ENCODE measurements around the gene CCDC171. TPM values are rescaled to one million over a fixed set of nuclear protein-coding genes. Genes with fewer than 3 reads are reported as not detected.

The CCDC171 gene
- total RNA-seq, 2 experiments from 2014 or later, result 0.49 to 1.1 TPM

DNA sequence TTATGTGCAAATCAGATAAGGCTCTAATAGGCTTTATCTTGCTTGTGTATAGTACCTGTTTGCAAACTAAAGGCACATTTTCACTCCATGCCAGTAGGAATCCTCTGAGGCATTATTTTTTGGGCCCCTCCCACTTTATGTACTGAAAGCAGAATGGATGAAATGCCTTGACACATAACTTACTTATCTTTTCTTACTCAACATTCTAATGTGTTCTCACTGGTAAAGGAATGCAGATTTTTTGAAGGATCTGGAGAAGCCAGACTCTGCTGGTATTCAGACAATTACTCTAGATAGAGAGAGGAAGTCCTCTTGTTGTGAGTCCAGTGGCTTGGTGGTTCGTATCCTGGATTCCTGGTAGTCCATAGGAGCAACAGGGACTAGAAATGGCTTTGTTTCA, 336.7 kb downstream of the CCDC171 start:
- Mint-ChIP-seq H3K4me3 (no peak overlapping the region), H3K36me3 (ENCODE audit: low read depth) (no peaks in the 10 kb centered on the region), H3K9me3 (peaks cover 6% of the 10 kb centered on the region), H3K4me1 (ENCODE audit: low read depth) (no peaks in the 10 kb centered on the region), H3K27ac (no peak overlapping the region), H3K27me3 (no peaks in the 10 kb centered on the region)
- ChIA-PET CTCF (no interaction called here), POLR2A (no interaction called here)
- H3K36me3 ChIP-seq (ENCODE audit: insufficient read depth, low read length), result no peaks in the 10 kb centered on the region
- ATAC-seq (ENCODE audit: poor library complexity), result no peak
- H3K9me3 ChIP-seq (ENCODE audit: control insufficient read depth in 1 of 2, insufficient read depth in 1 of 2, low read length in 2 of 2), result no peaks in the 10 kb centered on the region
- H3K4me1 ChIP-seq (ENCODE audit: insufficient read depth, low read length), result no peaks in the 10 kb centered on the region
- DNase-seq, result no peak
- intact Hi-C loops (cut with DNase I, micrococcal nuclease), result no loop called here
- H3K27me3 ChIP-seq (ENCODE audit: control insufficient read depth in 1 of 2, insufficient read depth in 2 of 2, low read length in 2 of 2), result no peaks in the 10 kb centered on the region
- TF ChIP-seq CTCF (IDR thresholded peaks at IDR 0.05), result no peak
- no peak overlapping the region for H3K27ac ChIP-seq (ENCODE audit: low read depth in 1 of 2, low read length in 2 of 2)
- no peak overlapping the region for H3K4me3 ChIP-seq (ENCODE audit: low read length)

GRCh38 chr9:15901572-15901971, 348.7 kb downstream of the CCDC171 start:
- Mint-ChIP-seq H3K27me3 (no peaks in the 10 kb centered on the region), H3K36me3 (ENCODE audit: low read depth) (no peaks in the 10 kb centered on the region), H3K9me3 (peaks cover 9% of the 10 kb centered on the region), H3K4me1 (ENCODE audit: low read depth) (no peaks in the 10 kb centered on the region), H3K4me3 (no peak overlapping the region), H3K27ac (no peak overlapping the region)
- intact Hi-C loops (cut with DNase I, micrococcal nuclease), result no loop called here
- CTCF ChIA-PET, result no interaction called here
- TF ChIP-seq CTCF (IDR thresholded peaks at IDR 0.05), result no peak
- Histone ChIP-seq H3K4me3 (ENCODE audit: low read length) (no peak overlapping the region), H3K4me1 (ENCODE audit: insufficient read depth, low read length) (no peaks in the 10 kb centered on the region), H3K27me3 (ENCODE audit: control insufficient read depth in 1 of 2, insufficient read depth in 2 of 2, low read length in 2 of 2) (no peaks in the 10 kb centered on the region), H3K9me3 (ENCODE audit: control insufficient read depth in 1 of 2, insufficient read depth in 1 of 2, low read length in 2 of 2) (peaks cover 0 to 8% of the 10 kb centered on the region in 2 experiments), H3K36me3 (ENCODE audit: insufficient read depth, low read length) (no peaks in the 10 kb centered on the region), H3K27ac (ENCODE audit: low read depth in 1 of 2, low read length in 2 of 2) (no peak overlapping the region)
- no peak for ATAC-seq (ENCODE audit: poor library complexity)
- POLR2A ChIA-PET, result no interaction called here
- DNase-seq, result no peak

- Histone ChIP-seq H3K9me3 (ENCODE audit: control insufficient read depth in 1 of 2, insufficient read depth in 1 of 2, low read length in 2 of 2) (peaks cover 0 to 5% of the 10 kb centered on the region in 2 experiments), H3K27me3 (ENCODE audit: control insufficient read depth in 1 of 2, insufficient read depth in 2 of 2, low read length in 2 of 2) (no peaks in the 10 kb centered on the region), H3K36me3 (ENCODE audit: insufficient read depth, low read length) (no peaks in the 10 kb centered on the region), H3K4me3 (ENCODE audit: low read length) (no peak overlapping the region), H3K27ac (ENCODE audit: low read depth in 1 of 2, low read length in 2 of 2) (no peak overlapping the region), H3K4me1 (ENCODE audit: insufficient read depth, low read length) (no peaks in the 10 kb centered on the region)
- CTCF ChIA-PET, result no interaction called here
- H3K4me1 Mint-ChIP-seq (ENCODE audit: low read depth), result no peaks in the 10 kb centered on the region
- H3K4me3 Mint-ChIP-seq, result no peak overlapping the region
- H3K27ac Mint-ChIP-seq, result no peak overlapping the region
- TF ChIP-seq CTCF (IDR thresholded peaks at IDR 0.05), result no peak
- DNase-seq (no peak), ATAC-seq (ENCODE audit: poor library complexity) (no peak)
- peaks cover 23% of the 10 kb centered on the region for H3K9me3 Mint-ChIP-seq
- intact Hi-C loops (cut with DNase I, micrococcal nuclease), result no loop called here
- POLR2A ChIA-PET, result no interaction called here
- no peaks in the 10 kb centered on the region for H3K27me3 Mint-ChIP-seq
- H3K36me3 Mint-ChIP-seq (ENCODE audit: low read depth), result no peaks in the 10 kb centered on the region
Observed at GRCh38 chr9:15909297-15909696, 356.5 kb downstream of the CCDC171 start.
